H9 (cell line): ENCODE results near the gene LHX4. TPM values are rescaled to one million over a fixed set of nuclear protein-coding genes. Genes with fewer than 3 reads are reported as not detected.

Source experiments
- DNase-seq: peaks from one replicate; pipeline ENCODE4 v3.0.0-alpha.2; 2017
- H2AFZ ChIP-seq: one replicate; pipeline ENCODE4 v1.6.1; 2013; ENCODE audit warnings: mild to moderate bottlenecking, low read length, control low read depth, moderate library complexity
- H2AK5ac ChIP-seq: 2 replicates; pipeline ENCODE4 v1.6.1; 2013; ENCODE audit warnings: low read length, control low read depth, mixed read lengths; ENCODE audit not compliant: insufficient read length
- H2BK120ac ChIP-seq: one replicate; pipeline ENCODE4 v1.6.1; 2013; ENCODE audit warnings: low read depth, mild to moderate bottlenecking, low read length, control low read depth, inconsistent platforms; ENCODE audit not compliant: poor library complexity, severe bottlenecking
- H2BK12ac ChIP-seq: 2 replicates; pipeline ENCODE4 v1.6.1; 2013; ENCODE audit warnings: low read length, control low read depth, mixed read lengths, low read depth; ENCODE audit not compliant: insufficient read length
- H2BK15ac ChIP-seq: 2 replicates; pipeline ENCODE4 v1.6.1; 2013; ENCODE audit warnings: low read depth, low read length, control low read depth
- H2BK20ac ChIP-seq: one replicate; pipeline ENCODE4 v1.6.1; 2013; ENCODE audit warnings: low read depth, mild to moderate bottlenecking, low read length, control low read depth, inconsistent platforms; ENCODE audit not compliant: poor library complexity, severe bottlenecking
- H2BK5ac ChIP-seq: 2 replicates; pipeline ENCODE4 v1.6.1; 2013; ENCODE audit warnings: low read length, control low read depth, mixed read lengths; ENCODE audit not compliant: insufficient read length
- H3K14ac ChIP-seq: 2 replicates; pipeline ENCODE4 v1.6.1; 2013; ENCODE audit warnings: low read length, control low read depth; ENCODE audit not compliant: insufficient read depth
- H3K18ac ChIP-seq: 2 replicates; pipeline ENCODE4 v1.6.1; 2013; ENCODE audit warnings: low read depth, mild to moderate bottlenecking, mixed read lengths, low read length, control low read depth; ENCODE audit not compliant: insufficient read length
- H3K23ac ChIP-seq: 2 replicates; pipeline ENCODE4 v1.6.1; 2013; ENCODE audit warnings: low read length, control low read depth, mixed read lengths, low read depth; ENCODE audit not compliant: insufficient read length
- H3K23me2 ChIP-seq: 2 replicates; pipeline ENCODE4 v1.6.1; 2013; ENCODE audit warnings: low read depth, mild to moderate bottlenecking, mixed read lengths, low read length, control low read depth; ENCODE audit not compliant: insufficient read length, poor library complexity, severe bottlenecking
- H3K27ac ChIP-seq: 2 replicates; pipeline ENCODE4 v1.5.1; 2013; ENCODE audit warnings: low read length, control low read depth, mixed read lengths, low read depth; ENCODE audit not compliant: insufficient read length
- H3K27me3 ChIP-seq: 2 replicates; pipeline ENCODE4 v1.6.1; 2013; ENCODE audit warnings: low read length, control low read depth, inconsistent platforms; ENCODE audit not compliant: insufficient read depth
- H3K4ac ChIP-seq: 2 replicates; pipeline ENCODE4 v1.6.1; 2013; ENCODE audit warnings: low read depth, mild to moderate bottlenecking, control low read depth, inconsistent platforms, low read length, moderate library complexity
- H3K4me1 ChIP-seq: 2 replicates; pipeline ENCODE4 v1.6.1; 2013; ENCODE audit warnings: low read length, control low read depth, inconsistent platforms; ENCODE audit not compliant: insufficient read depth
- H3K4me2 ChIP-seq: 2 replicates; pipeline ENCODE4 v1.6.1; 2013; ENCODE audit warnings: low read length, control low read depth, mixed read lengths; ENCODE audit not compliant: insufficient read length, insufficient read depth
- H3K56ac ChIP-seq: 2 replicates; pipeline ENCODE4 v1.6.1; 2013; ENCODE audit warnings: low read depth, mild to moderate bottlenecking, mixed read lengths, low read length, control low read depth; ENCODE audit not compliant: insufficient read length
- H3K79me1 ChIP-seq: 2 replicates; pipeline ENCODE4 v1.6.1; 2013; ENCODE audit warnings: low read depth, mild to moderate bottlenecking, moderate library complexity, low read length, control low read depth, inconsistent platforms; ENCODE audit not compliant: insufficient read depth, poor library complexity, severe bottlenecking
- H3K79me2 ChIP-seq: 2 replicates; pipeline ENCODE4 v1.6.1; 2013; ENCODE audit warnings: low read length, control low read depth, inconsistent platforms; ENCODE audit not compliant: insufficient read depth
- H3K9ac ChIP-seq: 2 replicates; pipeline ENCODE4 v1.6.1; 2013; ENCODE audit warnings: low read length, control low read depth, mixed read lengths; ENCODE audit not compliant: insufficient read length; ENCODE audit errors: extremely low read depth
- H3K9me3 ChIP-seq: one replicate; pipeline ENCODE4 v1.6.1; 2013; ENCODE audit warnings: low read depth, low read length, inconsistent platforms; ENCODE audit not compliant: control insufficient read depth
- H3T11ph ChIP-seq: one replicate; pipeline ENCODE4 v1.6.1; 2013; ENCODE audit warnings: mild to moderate bottlenecking, low read length, control low read depth, inconsistent platforms
- H4K20me1 ChIP-seq: one replicate; pipeline ENCODE4 v1.6.1; 2013; ENCODE audit not compliant: control insufficient read depth, insufficient read length, insufficient read depth
- H4K5ac ChIP-seq: 2 replicates; pipeline ENCODE4 v1.6.1; 2013; ENCODE audit warnings: low read depth, mild to moderate bottlenecking, mixed read lengths, low read length, control low read depth; ENCODE audit not compliant: insufficient read length
- H4K8ac ChIP-seq: replicated peaks from 2 replicates; pipeline ENCODE4 v1.6.1; 2013; ENCODE audit warnings: low read length, control low read depth, mixed read lengths, low read depth; ENCODE audit not compliant: insufficient read length
- H4K91ac ChIP-seq: 2 replicates; pipeline ENCODE4 v1.6.1; 2013; ENCODE audit warnings: low read depth, mild to moderate bottlenecking, moderate library complexity, mixed read lengths, low read length, control low read depth; ENCODE audit not compliant: insufficient read length
- H3K27ac Mint-ChIP-seq, 3 experiments: 2 replicates in 2 of 3; 3 replicates in 1 of 3; pipeline ENCODE4 v1.8.0; 2020 to 2021; ENCODE audit warnings: mixed read lengths in 3 of 3, mild to moderate bottlenecking in 1 of 3, moderate library complexity in 1 of 3
- H3K27me3 Mint-ChIP-seq: 2 replicates; pipeline ENCODE4 v1.8.0; 2021; ENCODE audit warnings: low read depth, mild to moderate bottlenecking, moderate library complexity, mixed read lengths
- H3K36me3 Mint-ChIP-seq, 3 experiments: 2 replicates in 2 of 3; 3 replicates in 1 of 3; pipeline ENCODE4 v1.8.0; 2020 to 2021; ENCODE audit warnings: low read depth in 3 of 3, mixed read lengths in 3 of 3; ENCODE audit not compliant: insufficient read depth in 1 of 3
- H3K4me1 Mint-ChIP-seq, 2 experiments: 2 replicates each; pipeline ENCODE4 v1.8.0; 2020; ENCODE audit warnings: mixed read lengths in 2 of 2
- H3K4me3 Mint-ChIP-seq, 2 experiments: 2 replicates in 1 of 2; 3 replicates in 1 of 2; pipeline ENCODE4 v1.8.0; 2020 to 2021; ENCODE audit warnings: mild to moderate bottlenecking in 2 of 2, mixed read lengths in 2 of 2, moderate library complexity in 1 of 2
- H3K9me3 Mint-ChIP-seq, 2 experiments: 2 replicates in 1 of 2; 3 replicates in 1 of 2; pipeline ENCODE4 v1.8.0; 2020; ENCODE audit warnings: mild to moderate bottlenecking in 2 of 2, mixed read lengths in 2 of 2, moderate library complexity in 1 of 2
- CTCF ChIP-seq: fragments of 200-600 bp; sonication (generic); conservative IDR thresholded peaks from 3 replicates; pipeline ENCODE4 v1.8.0; 2021; ENCODE audit warnings: antibody characterized with exemption, mild to moderate bottlenecking
- WGBS: extraction: QIAGEN DNeasy Blood & Tissue Kit; methylation state at CpG from one replicate; pipeline ENCODE4 v1.1.7; 2013; ENCODE audit warnings: missing lambda C conversion rate, low lambda C conversion rate, mixed read lengths; ENCODE audit not compliant: insufficient read length; ENCODE audit errors: extremely low coverage; 5-methylcytosine and 5-hydroxymethylcytosine counted together
- total RNA-seq: library from RNA; stranded (reverse); gene quantifications from 2 replicates; pipeline ENCODE4 v1.2.1, GENCODE V29; 2021

Gene LHX4
- total RNA-seq, 1 experiment from 2014 or later: 1.9 TPM

- Histone ChIP-seq H3K79me1 (no peaks in the 10 kb centered on the region), H4K20me1 (no peaks in the 10 kb centered on the region), H2BK120ac (no peak overlapping the region), H3K23ac (no peak overlapping the region), H4K5ac (no peak overlapping the region), H3T11ph (no peak overlapping the region), H3K27me3 (no peaks in the 10 kb centered on the region), H3K9ac (no peak overlapping the region), H3K27ac (no peak overlapping the region), H2BK20ac (no peak overlapping the region), H4K91ac (no peak overlapping the region), H3K4ac (no peak overlapping the region), H3K23me2 (no peaks in the 10 kb centered on the region), H3K56ac (no peak overlapping the region), H3K4me1 (peaks cover 7% of the 10 kb centered on the region; the same call in 1 of the 2 replicates), H3K14ac (no peak overlapping the region), H3K79me2 (no peaks in the 10 kb centered on the region), H2BK5ac (no peak overlapping the region), H3K18ac (no peak overlapping the region), H3K4me2 (no peak overlapping the region), H2AFZ (no peak overlapping the region), H2BK12ac (no peak overlapping the region), H2AK5ac (no peak overlapping the region), H2BK15ac (no peak overlapping the region), H3K9me3 (no peaks in the 10 kb centered on the region), H4K8ac (no peak overlapping the region)
- WGBS: no CpG with 5 or more reads among the region's 5 CpGs
- Mint-ChIP-seq H3K36me3 (no peaks in the 10 kb centered on the region), H3K27me3 (peaks cover 11% of the 10 kb centered on the region), H3K4me1 (peaks cover 42 to 58% of the 10 kb centered on the region in 2 experiments), H3K27ac (no peak overlapping the region), H3K9me3 (peaks cover 0 to 3% of the 10 kb centered on the region in 2 experiments; a peak in 1 of 5 replicates), H3K4me3 (no peak overlapping the region)
- no peak for TF ChIP-seq CTCF
- no peak for DNase-seq
Observed at GRCh38 chr1:180246579-180246978, 16.5 kb downstream of the LHX4 start.
